Measurements from ENCODE around the gene GRM7. TPM values are rescaled to one million over a fixed set of nuclear protein-coding genes. Genes with fewer than 3 reads are reported as not detected.

Gene GRM7
- total RNA-seq, 2 donors from 2014 or later = 0.96 to 1.5 TPM

DNA sequence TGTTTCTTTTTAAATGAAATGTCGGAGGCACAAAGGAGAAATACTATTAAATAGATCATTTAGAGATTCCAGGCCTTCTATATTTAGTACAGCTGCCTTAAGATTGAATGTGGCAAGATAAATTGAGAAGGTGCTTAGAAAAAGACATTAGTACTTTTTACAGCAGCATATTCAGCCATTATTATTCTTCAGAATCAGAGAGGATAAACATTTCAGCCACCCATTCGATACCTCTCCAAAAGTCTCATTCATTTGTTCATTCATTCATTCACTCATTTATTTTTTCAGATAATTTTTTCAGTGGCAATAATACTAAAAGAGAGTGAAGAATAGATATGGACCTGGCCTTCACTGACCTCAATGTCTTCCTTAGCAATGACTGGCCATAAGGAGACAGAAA, 347.0 kb downstream of the GRM7 start:
- TF ChIP-seq POLR2AphosphoS5 (IDR thresholded peaks at IDR 0.05) (no peak), POLR2A (IDR thresholded peaks at IDR 0.05) (no peak)
- TF ChIP-seq, protein P1, sequence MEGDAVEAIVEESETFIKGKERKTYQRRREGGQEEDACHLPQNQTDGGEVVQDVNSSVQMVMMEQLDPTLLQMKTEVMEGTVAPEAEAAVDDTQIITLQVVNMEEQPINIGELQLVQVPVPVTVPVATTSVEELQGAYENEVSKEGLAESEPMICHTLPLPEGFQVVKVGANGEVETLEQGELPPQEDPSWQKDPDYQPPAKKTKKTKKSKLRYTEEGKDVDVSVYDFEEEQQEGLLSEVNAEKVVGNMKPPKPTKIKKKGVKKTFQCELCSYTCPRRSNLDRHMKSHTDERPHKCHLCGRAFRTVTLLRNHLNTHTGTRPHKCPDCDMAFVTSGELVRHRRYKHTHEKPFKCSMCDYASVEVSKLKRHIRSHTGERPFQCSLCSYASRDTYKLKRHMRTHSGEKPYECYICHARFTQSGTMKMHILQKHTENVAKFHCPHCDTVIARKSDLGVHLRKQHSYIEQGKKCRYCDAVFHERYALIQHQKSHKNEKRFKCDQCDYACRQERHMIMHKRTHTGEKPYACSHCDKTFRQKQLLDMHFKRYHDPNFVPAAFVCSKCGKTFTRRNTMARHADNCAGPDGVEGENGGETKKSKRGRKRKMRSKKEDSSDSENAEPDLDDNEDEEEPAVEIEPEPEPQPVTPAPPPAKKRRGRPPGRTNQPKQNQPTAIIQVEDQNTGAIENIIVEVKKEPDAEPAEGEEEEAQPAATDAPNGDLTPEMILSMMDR (IDR thresholded peaks at IDR 0.05) = no peak

DNA sequence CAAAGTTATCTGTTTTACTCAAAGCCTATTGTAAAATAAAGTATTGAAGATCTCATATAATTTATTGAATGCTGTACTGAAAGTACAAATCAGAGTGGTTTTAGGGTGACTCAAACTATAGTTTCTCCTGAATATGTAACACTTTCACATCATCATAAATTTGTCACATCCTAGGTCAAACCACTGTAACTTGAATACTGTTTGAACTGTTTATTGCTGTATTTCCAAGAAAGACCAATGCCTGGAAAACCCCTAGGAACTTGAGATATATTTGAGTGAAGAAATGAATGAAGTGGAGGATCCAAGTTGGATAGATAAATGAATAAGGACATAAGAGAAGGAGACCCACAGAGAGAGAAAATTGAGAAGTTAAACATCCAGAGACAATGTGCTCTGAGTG, 348.2 kb downstream of the GRM7 start:
- H3K4me3 ChIP-seq = no peak overlapping the region
- no peaks in the 10 kb centered on the region for H3K27me3 ChIP-seq (replicated peaks; ENCODE audit: insufficient read depth)
- TF ChIP-seq POLR2A (IDR thresholded peaks at IDR 0.05) (no peak), POLR2AphosphoS5 (IDR thresholded peaks at IDR 0.05) (no peak)
- TF ChIP-seq, protein P1 (IDR thresholded peaks at IDR 0.05) = no peak
- no peak for DNase-seq (ENCODE audit: low spot score)
- H3K36me3 ChIP-seq = no peaks in the 10 kb centered on the region
- no peaks in the 10 kb centered on the region for H3K4me1 ChIP-seq (replicated peaks)
- H3K9me3 ChIP-seq = no peaks in the 10 kb centered on the region
- intact Hi-C loops (cut with DNase I) = no loop called here
- no peak overlapping the region for H3K27ac ChIP-seq

More for the DNA sequence above, 347.0 kb downstream of the GRM7 start:
- no peaks in the 10 kb centered on the region for H3K4me1 ChIP-seq (replicated peaks)
- no peaks in the 10 kb centered on the region for H3K36me3 ChIP-seq
- no peaks in the 10 kb centered on the region for H3K27me3 ChIP-seq (replicated peaks; ENCODE audit: insufficient read depth)
- H3K27ac ChIP-seq = no peak overlapping the region
- no peaks in the 10 kb centered on the region for H3K9me3 ChIP-seq
- 82% methylated on average over 2 of the region's 2 CpGs for WGBS
- H3K4me3 ChIP-seq = no peak overlapping the region
- no peak for DNase-seq (ENCODE audit: low spot score)
- intact Hi-C loops (cut with DNase I) = no loop called here

DNA sequence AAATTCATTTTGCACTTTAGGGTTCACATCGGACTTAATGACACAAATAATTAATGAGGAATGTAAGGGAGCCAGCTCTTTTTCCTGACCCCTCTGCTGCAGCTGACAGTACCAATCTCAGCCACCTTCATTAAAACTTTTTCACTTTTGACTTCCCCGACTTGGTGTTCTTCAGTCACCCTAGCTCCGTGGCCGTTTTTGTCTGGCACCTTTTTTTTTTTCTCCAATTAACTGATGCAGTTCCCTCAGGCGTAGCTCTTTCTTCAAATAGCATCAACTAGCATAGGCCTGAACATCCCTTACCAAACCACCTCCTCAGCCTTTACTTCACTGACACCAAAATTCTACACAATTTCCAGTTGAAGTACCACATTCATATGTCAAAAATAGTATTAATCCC, 350.8 kb downstream of the GRM7 start:
- 44% methylated on average over 5 of the region's 5 CpGs for WGBS
- Histone ChIP-seq H3K4me1 (replicated peaks) (no peaks in the 10 kb centered on the region), H3K4me3 (no peak overlapping the region), H3K27me3 (replicated peaks; ENCODE audit: insufficient read depth) (no peaks in the 10 kb centered on the region), H3K36me3 (no peaks in the 10 kb centered on the region), H3K9me3 (no peaks in the 10 kb centered on the region), H3K27ac (no peak overlapping the region)
- intact Hi-C loops (cut with DNase I) = no loop called here
- TF ChIP-seq, protein P1 (IDR thresholded peaks at IDR 0.05) = no peak
- no peak for TF ChIP-seq POLR2A (IDR thresholded peaks at IDR 0.05)
- no peak for TF ChIP-seq POLR2AphosphoS5 (IDR thresholded peaks at IDR 0.05)
- DNase-seq (ENCODE audit: low spot score) = no peak

DNA sequence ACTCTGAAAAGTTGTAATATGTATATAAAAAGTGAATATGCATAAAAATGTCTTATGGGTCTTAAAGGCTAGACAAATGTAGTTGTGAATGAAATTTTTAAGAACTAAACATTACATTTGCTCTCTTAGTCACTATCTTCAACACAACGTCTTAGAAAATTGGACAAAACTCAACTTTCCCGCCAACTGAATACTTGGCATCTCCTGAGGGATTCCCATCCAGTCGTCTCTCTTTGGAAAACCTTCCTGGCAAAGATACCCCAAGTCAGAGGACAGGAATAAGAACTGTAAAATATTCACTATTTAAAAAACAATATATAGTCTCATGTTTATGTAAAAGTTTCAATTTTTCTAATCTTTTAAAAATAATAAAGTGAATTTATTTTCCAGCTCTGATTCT, 354.8 kb downstream of the GRM7 start:
- 31% methylated on average over 3 of the region's 3 CpGs for WGBS

DNA sequence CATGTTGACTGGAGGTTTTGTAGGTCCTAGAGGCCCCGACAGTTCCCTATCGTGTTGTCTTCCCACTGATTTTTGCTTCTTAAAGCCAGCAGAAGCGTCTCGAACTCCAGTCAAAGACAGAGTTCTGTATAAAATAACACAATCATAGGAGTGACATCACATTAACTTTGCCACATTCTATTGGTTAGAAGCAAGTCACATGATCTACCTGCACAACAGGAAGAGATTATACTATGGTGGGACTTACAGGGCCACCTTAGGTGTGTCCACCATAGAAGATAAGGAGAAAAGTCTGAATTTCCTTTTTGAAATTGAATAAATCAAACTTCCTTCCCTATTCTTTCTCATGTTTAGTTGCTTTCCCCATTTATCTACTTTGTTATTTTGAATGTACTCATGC, 365.5 kb downstream of the GRM7 start:
- DNase-seq (ENCODE audit: low spot score) = no peak
- TF ChIP-seq, protein P1 (IDR thresholded peaks at IDR 0.05) = no peak
- TF ChIP-seq POLR2A (IDR thresholded peaks at IDR 0.05) (no peak), POLR2AphosphoS5 (IDR thresholded peaks at IDR 0.05) (no peak)
- intact Hi-C loops (cut with DNase I) = no loop called here
- no peaks in the 10 kb centered on the region for H3K4me1 ChIP-seq (replicated peaks)
- no peak overlapping the region for H3K27ac ChIP-seq
- H3K4me3 ChIP-seq = no peak overlapping the region
- H3K9me3 ChIP-seq = no peaks in the 10 kb centered on the region
- WGBS = 95% methylated on average over 4 of the region's 4 CpGs
- H3K36me3 ChIP-seq = no peaks in the 10 kb centered on the region
- no peaks in the 10 kb centered on the region for H3K27me3 ChIP-seq (replicated peaks; ENCODE audit: insufficient read depth)

More for the DNA sequence above, 354.8 kb downstream of the GRM7 start:
- intact Hi-C loops (cut with DNase I) = no loop called here
- TF ChIP-seq, protein P1 (IDR thresholded peaks at IDR 0.05) = no peak
- TF ChIP-seq POLR2A (IDR thresholded peaks at IDR 0.05) (no peak), POLR2AphosphoS5 (IDR thresholded peaks at IDR 0.05) (no peak)
- Histone ChIP-seq H3K27ac (no peak overlapping the region), H3K27me3 (replicated peaks; ENCODE audit: insufficient read depth) (no peaks in the 10 kb centered on the region), H3K36me3 (no peaks in the 10 kb centered on the region), H3K4me3 (no peak overlapping the region), H3K9me3 (no peaks in the 10 kb centered on the region), H3K4me1 (replicated peaks) (no peaks in the 10 kb centered on the region)
- no peak for DNase-seq (ENCODE audit: low spot score)
